Endometrial microvascular endothelial cells (primary cell): ENCODE results near the gene ALKAL2. TPM values are rescaled to one million over a fixed set of nuclear protein-coding genes. Genes with fewer than 3 reads are reported as not detected.

Experiments
- in situ Hi-C: cut with HindIII; loops from 2 replicates; pipeline ENCODE4 v1.10.0; 2017; ENCODE audit warnings: low sequenced_read_pairs, low pct_unique_long_range_greater_than_20kb; ENCODE audit errors: inconsistent ontology term
- total RNA-seq: library from RNA; depleted of rRNA; stranded (reverse); fragments of >200 nt; gene quantifications from one replicate; pipeline ENCODE4 v1.2.3, GENCODE V29; 2015; ENCODE audit errors: inconsistent ontology term

ALKAL2 gene
- total RNA-seq, 1 donor from 2014 or later, result not detected

GRCh38 chr2:296354-296753 lies 8.5 kb upstream of the ALKAL2 start:
- in situ Hi-C loops, result no loop called here

- in situ Hi-C loops, result no loop called here
Measured at GRCh38 chr2:295090-295489, 7.2 kb upstream of the ALKAL2 start.

DNA sequence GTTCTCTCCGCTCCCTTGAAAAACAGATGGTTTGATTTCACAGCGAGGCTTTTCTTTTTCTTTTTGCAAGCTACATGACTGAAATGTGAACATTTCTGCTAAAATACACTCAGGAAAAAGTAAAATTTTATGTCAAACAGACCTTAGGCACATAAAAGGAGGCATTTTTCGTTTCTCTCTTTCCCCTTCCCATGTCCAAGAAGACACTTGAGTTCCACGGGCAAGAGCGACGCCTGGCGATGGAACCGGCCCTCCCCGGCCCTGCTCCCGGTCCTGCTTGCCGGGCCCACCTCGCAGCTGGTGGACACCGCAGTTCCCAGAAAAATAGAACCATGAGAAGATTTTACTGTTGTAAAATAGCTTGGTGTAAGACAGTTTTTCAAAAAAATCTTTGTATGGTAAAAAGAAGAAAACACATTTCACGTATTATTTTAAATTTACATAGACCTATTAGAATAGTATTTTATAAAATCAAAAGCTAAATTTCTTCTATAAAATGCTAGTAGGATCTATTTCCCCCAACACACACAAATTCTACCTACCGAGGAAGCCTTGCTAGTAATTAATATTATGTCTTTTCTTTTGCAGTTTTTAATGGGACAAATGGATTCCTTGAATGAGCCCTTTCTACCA lies 2.3 kb upstream of the ALKAL2 start:
- in situ Hi-C loops, result no loop called here

- in situ Hi-C loops, result no loop called here
Measured at GRCh38 chr2:289362-290089, 1.6 kb upstream of the ALKAL2 start.

DNA sequence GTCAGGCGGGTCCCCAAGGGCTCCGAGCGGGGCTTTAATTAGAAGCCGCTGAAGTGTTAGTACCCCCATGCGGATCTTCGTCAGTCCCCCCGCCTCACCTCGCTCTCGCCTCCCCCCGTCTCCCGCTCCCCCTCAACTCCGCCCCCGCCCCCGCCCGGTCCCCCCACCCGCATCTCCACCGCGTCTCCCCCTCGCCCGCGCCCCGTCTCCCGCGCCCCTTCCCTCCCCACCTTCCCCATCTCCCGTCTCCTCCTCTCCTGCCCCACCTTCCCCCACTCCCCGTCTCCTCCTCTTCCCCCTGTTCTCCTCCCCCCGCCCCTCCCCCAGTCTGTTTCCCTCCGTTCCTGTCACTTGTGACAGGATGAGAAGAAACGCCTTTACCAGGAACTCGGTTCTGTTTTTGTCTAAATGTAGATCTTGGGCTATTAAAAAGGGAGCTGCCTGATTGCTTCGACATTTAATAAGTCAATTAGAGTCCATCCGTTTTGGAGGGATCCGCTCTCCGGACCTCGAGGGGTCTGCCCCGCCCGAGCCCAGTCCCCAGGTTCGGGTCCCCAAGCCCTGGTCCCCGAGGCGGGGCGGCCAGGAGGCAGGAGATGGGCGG lies 969 bp upstream of the ALKAL2 start:
- in situ Hi-C loops, result no loop called here

DNA sequence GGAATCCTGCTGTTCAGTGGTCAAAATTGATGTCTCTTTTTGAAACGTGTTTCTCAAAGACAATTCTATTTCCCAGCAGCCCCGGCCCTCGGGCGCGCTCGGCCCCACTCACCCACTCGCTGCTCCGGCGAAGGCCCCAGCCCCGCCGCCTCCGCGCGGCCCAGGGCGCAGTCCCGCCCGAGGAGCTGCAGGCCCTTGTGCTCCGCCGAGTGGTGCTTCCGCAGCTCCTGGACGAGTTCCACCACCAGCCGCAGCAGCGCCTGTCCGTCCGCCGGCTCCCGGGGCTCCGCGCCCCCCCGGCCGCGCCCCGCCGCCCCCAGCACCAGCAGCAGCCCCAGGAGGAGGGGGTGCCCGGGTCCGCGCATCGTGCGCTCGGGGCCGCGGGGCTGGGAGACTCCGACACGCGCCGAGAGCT lies 413 bp downstream of the ALKAL2 start:
- in situ Hi-C loops, result no loop called here

DNA sequence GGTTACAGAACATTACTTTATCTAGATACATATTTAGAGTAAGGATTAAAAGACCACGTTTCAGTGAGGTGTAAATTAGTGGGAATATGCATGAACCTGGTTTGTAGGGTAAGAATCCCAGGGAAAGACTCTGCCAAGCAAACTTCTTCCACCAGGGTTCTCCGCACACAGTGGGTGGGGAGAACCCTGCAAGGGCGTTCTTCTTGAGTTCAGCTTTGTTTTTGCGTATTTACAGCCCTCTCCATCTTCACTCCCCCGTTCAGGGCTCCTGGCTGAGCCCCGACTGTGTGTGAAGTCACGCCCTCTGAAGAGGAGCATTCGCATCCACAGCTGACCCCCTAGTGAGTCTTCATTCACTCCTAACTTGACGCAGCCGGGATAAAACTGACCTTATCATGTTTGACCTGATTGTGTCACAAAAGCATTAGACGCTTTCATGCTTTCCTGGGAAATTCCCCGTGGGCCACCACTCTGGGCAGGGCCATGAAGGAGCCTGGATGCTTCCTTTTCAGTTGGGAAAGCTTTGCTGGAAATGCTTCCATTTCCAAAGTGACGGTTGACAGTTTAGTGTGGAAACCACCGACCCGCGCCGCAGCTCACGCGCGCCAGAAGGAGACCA lies 1.0 kb downstream of the ALKAL2 start:
- in situ Hi-C loops, result no loop called here

- in situ Hi-C loops, result no loop called here
Measured at GRCh38 chr2:286035-286434, 1.9 kb downstream of the ALKAL2 start.

- in situ Hi-C loops, result no loop called here
Measured at GRCh38 chr2:285531-285930, 2.4 kb downstream of the ALKAL2 start.

DNA sequence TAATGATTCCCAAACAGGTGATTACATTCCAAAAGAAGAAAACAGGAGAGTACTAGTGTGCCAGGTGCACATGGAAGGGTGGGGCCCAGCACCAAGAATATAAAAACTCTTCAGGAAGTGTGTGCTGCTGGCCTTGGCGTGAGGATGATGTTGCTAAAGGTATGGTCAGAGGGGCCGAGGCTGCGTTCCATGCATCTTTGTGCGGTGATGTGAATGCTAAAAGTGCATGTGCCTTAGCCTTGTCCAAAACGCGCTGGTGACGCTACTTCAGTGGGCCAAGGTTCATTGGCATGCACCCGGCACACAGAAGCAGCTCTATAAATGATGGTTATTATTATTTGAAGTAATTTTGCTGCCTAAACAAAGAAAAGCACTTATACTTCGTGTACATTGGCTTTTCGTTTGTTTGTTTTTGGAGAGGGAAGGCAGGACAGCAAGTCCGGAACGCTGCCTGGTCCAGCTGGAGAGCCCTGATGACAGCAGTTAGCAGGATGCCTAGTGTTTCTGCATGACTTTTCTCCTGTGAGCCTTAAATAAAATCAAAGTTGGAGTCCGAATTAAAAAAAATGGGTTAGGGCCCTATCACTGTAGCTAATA lies 2.9 kb downstream of the ALKAL2 start:
- in situ Hi-C loops, result no loop called here

- in situ Hi-C loops, result no loop called here
Measured at GRCh38 chr2:283996-284794, 3.7 kb downstream of the ALKAL2 start.

GRCh38 chr2:282371-283263 lies 5.3 kb downstream of the ALKAL2 start:
- in situ Hi-C loops, result no loop called here

GRCh38 chr2:281381-281780 lies 6.5 kb downstream of the ALKAL2 start:
- in situ Hi-C loops, result no loop called here

- in situ Hi-C loops, result no loop called here
Measured at GRCh38 chr2:280650-281110, 7.2 kb downstream of the ALKAL2 start.

- in situ Hi-C loops, result no loop called here
Measured at GRCh38 chr2:279956-280649, 7.8 kb downstream of the ALKAL2 start.

DNA sequence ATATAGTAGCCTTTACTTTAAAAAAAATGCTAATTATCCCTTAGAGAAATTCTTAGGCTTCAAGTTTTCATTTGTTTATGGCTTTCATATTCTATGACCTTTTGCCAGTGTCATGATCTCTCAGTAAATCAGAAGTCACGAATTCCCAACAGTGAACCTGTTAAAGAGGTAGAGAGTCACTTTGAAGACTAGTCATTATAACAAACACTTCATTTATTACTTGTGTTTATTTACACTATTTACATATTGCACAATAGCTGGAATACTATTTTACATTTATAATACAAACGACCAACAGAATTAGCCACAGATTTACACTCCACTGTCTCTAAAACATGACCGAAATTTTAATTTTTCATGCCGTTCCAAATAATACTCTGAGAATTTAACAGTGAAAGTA lies 8.5 kb downstream of the ALKAL2 start:
- in situ Hi-C loops, result no loop called here

DNA sequence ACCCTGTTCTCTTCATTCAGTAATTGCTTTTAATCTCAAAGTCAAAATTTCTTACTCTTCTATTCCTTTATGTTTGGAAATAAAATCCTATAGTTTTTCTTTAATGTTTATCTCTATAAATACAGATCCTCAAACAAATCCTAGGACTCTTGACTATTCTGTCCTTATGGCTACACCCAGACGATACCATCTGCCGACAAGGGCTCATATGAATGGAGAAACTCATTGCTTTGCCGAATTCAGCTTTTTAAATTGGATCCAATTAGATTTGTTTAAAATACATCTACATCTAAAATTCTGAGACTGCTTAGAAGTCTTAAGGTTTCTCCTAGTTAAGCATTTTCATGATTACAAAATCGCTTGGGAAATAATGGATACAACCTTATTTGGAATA lies 9.0 kb downstream of the ALKAL2 start:
- in situ Hi-C loops, result no loop called here
